Naive B cell (primary cell): Measurements from ENCODE around the gene GSTM5. TPM values are rescaled to one million over a fixed set of nuclear protein-coding genes. Genes with fewer than 3 reads are reported as not detected.
"Not testable (repeated sequence)": the region's sequence is repeated elsewhere in the genome, so short reads cannot be mapped to it uniquely, and the experiment has no call there.

Source experiments
- ATAC-seq, 2 donors: fragments of 150-1000 bp; cut with Tn5 transposase; 2 replicates each; pipeline ENCODE4 v1.10.0; 2021; ENCODE audit warnings: low read depth in 2 of 2, mild to moderate bottlenecking in 2 of 2, moderate library complexity in 2 of 2
- DNase-seq: peaks from one replicate; pipeline ENCODE4 v3.0.0; 2022
- H3K27ac Mint-ChIP-seq, 6 donors: one replicate each; pipeline ENCODE4 v1.8.0; 2020 to 2022; ENCODE audit warnings: mild to moderate bottlenecking in 6 of 6, mixed read lengths in 6 of 6, moderate library complexity in 5 of 6, inconsistent platforms in 2 of 6
- H3K27me3 Mint-ChIP-seq, 3 donors: one replicate each; pipeline ENCODE4 v1.8.0; 2021 to 2022; ENCODE audit warnings: mixed read lengths in 3 of 3, mild to moderate bottlenecking in 1 of 3
- H3K36me3 Mint-ChIP-seq, 2 donors: one replicate each; pipeline ENCODE4 v1.8.0; 2020 to 2022; ENCODE audit warnings: mixed read lengths in 2 of 2, inconsistent platforms in 1 of 2, mild to moderate bottlenecking in 1 of 2
- H3K4me1 Mint-ChIP-seq, 3 donors: one replicate each; pipeline ENCODE4 v1.8.0; 2020 to 2022; ENCODE audit warnings: mixed read lengths in 3 of 3, inconsistent platforms in 1 of 3, mild to moderate bottlenecking in 1 of 3, moderate library complexity in 1 of 3
- H3K4me3 Mint-ChIP-seq, 8 donors: one replicate each; pipeline ENCODE4 v1.8.0; 2020 to 2022; ENCODE audit warnings: mild to moderate bottlenecking in 8 of 8, mixed read lengths in 8 of 8, moderate library complexity in 8 of 8, inconsistent platforms in 2 of 8
- H3K9me3 Mint-ChIP-seq, 7 donors: one replicate each; pipeline ENCODE4 v1.8.0; 2020 to 2022; ENCODE audit warnings: mixed read lengths in 7 of 7, mild to moderate bottlenecking in 5 of 7, inconsistent platforms in 2 of 7, moderate library complexity in 1 of 7
- polyA plus RNA-seq, 6 donors: library from polyadenylated mRNA; unstranded; fragments of 300-500 nt; fragmentation: Illumina TruSeq; gene quantifications; one replicate each; pipeline ENCODE4 v1.2.3, GENCODE V29; 2021; ENCODE audit warnings: low read depth in 6 of 6

The GSTM5 gene
- polyA plus RNA-seq, 6 donors from 2014 or later, result 0.93 TPM; not detected in 5

DNA sequence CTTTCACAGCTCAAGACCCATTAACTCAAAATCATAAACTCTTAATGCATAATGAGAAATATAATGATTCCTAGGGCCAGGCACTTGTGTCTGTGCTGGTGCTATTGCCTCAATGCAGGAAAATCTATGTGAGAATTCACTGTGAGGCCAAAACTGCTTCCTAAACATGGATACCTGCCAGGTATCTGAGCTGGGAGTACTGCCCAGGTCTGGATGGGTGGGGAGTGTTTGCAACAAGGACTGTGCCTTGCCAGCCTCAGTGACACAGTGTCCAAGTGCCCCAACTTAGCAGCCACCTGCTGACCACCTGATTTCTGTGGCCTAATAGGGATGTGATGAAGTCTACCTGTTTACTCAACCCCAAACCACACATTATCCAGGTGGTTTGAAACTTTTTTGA lies 2.2 kb upstream of the GSTM5 start:
- not testable (repeated sequence) for H3K4me3 Mint-ChIP-seq, H3K27ac Mint-ChIP-seq, DNase-seq, H3K4me1 Mint-ChIP-seq, ATAC-seq
- Mint-ChIP-seq H3K36me3 (peaks cover 10 to 30% of the 10 kb centered on the region in 2 donors), H3K27me3 (peaks cover 12 to 31% (median 16%) of the 10 kb centered on the region in 3 donors), H3K9me3 (peaks cover 5 to 22% (median 15%) of the 10 kb centered on the region in 7 donors)

GRCh38 chr1:109712321-109712864 lies 342 bp downstream of the GSTM5 start:
- peaks cover 0 to 9% (median 8%) of the 10 kb centered on the region in 3 donors for H3K4me1 Mint-ChIP-seq
- no peak overlapping the region for H3K27ac Mint-ChIP-seq
- peak; percentile 25 to 30 for ATAC-seq
- H3K27me3 Mint-ChIP-seq, result peaks cover 28 to 36% (median 29%) of the 10 kb centered on the region in 3 donors
- no peak for DNase-seq
- H3K9me3 Mint-ChIP-seq, result peaks cover 5 to 22% (median 14%) of the 10 kb centered on the region in 7 donors
- H3K36me3 Mint-ChIP-seq, result peaks cover 10 to 23% of the 10 kb centered on the region in 2 donors
- H3K4me3 Mint-ChIP-seq, result peak overlapping the region in 6 of 8 donors; percentile 12 to 77 (median 53)

- Mint-ChIP-seq H3K27ac (no peak overlapping the region), H3K36me3 (peaks cover 7 to 11% of the 10 kb centered on the region in 2 donors), H3K4me1 (peaks cover 0 to 9% (median 8%) of the 10 kb centered on the region in 3 donors), H3K9me3 (peaks cover 0 to 11% (median 9%) of the 10 kb centered on the region in 7 donors), H3K4me3 (no peak overlapping the region), H3K27me3 (peaks cover 28 to 45% (median 34%) of the 10 kb centered on the region in 3 donors)
- DNase-seq (no peak), ATAC-seq (no peak)
Observed at GRCh38 chr1:109713636-109714035, 1.6 kb downstream of the GSTM5 start.

- H3K27me3 Mint-ChIP-seq, result peaks cover 28 to 45% (median 34%) of the 10 kb centered on the region in 3 donors
- ATAC-seq, result no peak
- peaks cover 0 to 9% (median 8%) of the 10 kb centered on the region in 3 donors for H3K4me1 Mint-ChIP-seq
- H3K27ac Mint-ChIP-seq, result no peak overlapping the region
- H3K36me3 Mint-ChIP-seq, result no peaks in the 10 kb centered on the region
- no peaks in the 10 kb centered on the region for H3K9me3 Mint-ChIP-seq
- no peak for DNase-seq
- H3K4me3 Mint-ChIP-seq, result peak overlapping the region in 1 of 8 donors; percentile 5
Observed at GRCh38 chr1:109714661-109715372, 2.8 kb downstream of the GSTM5 start.

DNA sequence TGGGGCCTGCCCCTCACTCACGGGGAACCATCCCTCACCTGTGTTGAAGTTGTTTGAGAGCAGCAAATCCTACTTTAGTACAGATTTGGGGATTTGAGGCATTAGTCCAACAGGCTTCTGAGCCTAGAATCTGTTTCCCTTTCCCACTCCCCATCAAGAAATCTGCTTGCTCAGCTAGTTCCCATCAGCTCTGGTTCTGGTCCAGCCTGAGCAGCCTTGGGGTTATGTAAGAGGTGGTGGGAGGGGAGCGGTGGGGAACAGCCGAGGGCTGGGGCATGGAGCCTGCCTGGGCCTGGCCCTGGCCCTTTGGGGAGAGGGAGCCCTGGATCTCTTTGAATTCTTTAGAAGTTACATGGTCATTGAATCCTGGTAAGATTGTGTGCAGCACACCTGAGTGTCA lies 4.1 kb downstream of the GSTM5 start:
- Mint-ChIP-seq H3K27me3 (peaks cover 28 to 45% (median 34%) of the 10 kb centered on the region in 3 donors), H3K4me3 (no peak overlapping the region), H3K36me3 (no peaks in the 10 kb centered on the region), H3K27ac (no peak overlapping the region), H3K4me1 (peaks cover 0 to 9% (median 8%) of the 10 kb centered on the region in 3 donors), H3K9me3 (no peaks in the 10 kb centered on the region)
- ATAC-seq (no peak), DNase-seq (no peak)

DNA sequence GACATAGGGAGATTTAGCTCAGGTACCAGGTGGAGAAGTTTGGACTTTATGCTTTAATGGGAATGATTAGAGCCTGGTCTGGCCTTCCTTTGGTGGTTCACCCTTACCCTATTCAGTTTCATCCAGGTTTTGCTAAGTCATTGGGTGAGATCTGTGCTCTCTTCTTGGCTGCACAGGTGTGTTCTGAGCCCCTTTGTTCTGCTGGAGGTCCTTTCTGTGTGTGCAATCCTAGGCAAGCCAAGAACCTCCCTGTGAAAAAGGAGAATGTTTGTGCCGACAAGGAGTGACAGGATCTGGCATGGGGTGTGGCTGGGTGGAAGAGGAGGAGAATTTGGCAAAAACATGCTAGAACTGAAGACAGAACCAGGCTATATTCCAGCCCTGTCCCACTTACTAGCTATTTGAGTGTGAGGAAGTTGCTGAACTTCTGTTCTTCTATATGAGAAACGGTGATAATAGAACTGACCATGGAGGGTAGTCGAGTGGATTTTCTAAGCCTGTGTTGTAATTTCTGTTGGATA lies 4.6 kb downstream of the GSTM5 start:
- no peak overlapping the region for H3K27ac Mint-ChIP-seq
- no peaks in the 10 kb centered on the region for H3K36me3 Mint-ChIP-seq
- H3K9me3 Mint-ChIP-seq, result no peaks in the 10 kb centered on the region
- DNase-seq, result no peak
- H3K4me1 Mint-ChIP-seq, result peaks cover 0 to 8% (median 6%) of the 10 kb centered on the region in 3 donors
- peaks cover 28 to 42% (median 34%) of the 10 kb centered on the region in 3 donors for H3K27me3 Mint-ChIP-seq
- ATAC-seq, result no peak
- no peak overlapping the region for H3K4me3 Mint-ChIP-seq

- H3K4me3 Mint-ChIP-seq, result no peak overlapping the region
- no peaks in the 10 kb centered on the region for H3K9me3 Mint-ChIP-seq
- H3K27ac Mint-ChIP-seq, result peak overlapping the region in 2 of 6 donors; percentile 39 to 44
- DNase-seq (no peak), ATAC-seq (no peak)
- H3K36me3 Mint-ChIP-seq, result no peaks in the 10 kb centered on the region
- H3K27me3 Mint-ChIP-seq, result peaks cover 28 to 34% (median 32%) of the 10 kb centered on the region in 3 donors
- H3K4me1 Mint-ChIP-seq, result no peaks in the 10 kb centered on the region
Observed at GRCh38 chr1:109717729-109718128, 5.7 kb downstream of the GSTM5 start.

DNA sequence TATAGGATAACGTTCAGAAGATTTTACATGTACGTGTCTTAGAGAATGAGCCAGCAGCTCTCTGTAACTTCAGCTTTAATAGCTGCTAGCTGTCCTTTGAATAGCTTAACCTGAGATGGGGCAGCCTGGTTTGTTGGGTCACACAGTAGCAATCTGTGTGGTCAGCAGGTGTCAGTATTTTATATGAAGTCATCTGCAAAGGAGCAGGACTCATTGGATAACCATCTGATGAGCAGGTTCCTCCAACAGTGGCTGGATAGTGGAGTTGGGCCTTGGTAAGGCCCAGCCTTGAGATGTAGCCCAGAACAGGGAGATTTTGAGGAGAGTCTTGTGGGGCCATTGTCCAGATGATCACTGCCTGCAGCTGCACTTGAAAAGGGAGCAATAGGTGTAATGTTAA lies 6.4 kb downstream of the GSTM5 start:
- peaks cover 26 to 34% (median 27%) of the 10 kb centered on the region in 3 donors for H3K27me3 Mint-ChIP-seq
- no peaks in the 10 kb centered on the region for H3K4me1 Mint-ChIP-seq
- DNase-seq, result no peak
- no peak overlapping the region for H3K4me3 Mint-ChIP-seq
- no peak for ATAC-seq
- no peak overlapping the region for H3K27ac Mint-ChIP-seq
- H3K36me3 Mint-ChIP-seq, result no peaks in the 10 kb centered on the region
- H3K9me3 Mint-ChIP-seq, result no peaks in the 10 kb centered on the region

DNA sequence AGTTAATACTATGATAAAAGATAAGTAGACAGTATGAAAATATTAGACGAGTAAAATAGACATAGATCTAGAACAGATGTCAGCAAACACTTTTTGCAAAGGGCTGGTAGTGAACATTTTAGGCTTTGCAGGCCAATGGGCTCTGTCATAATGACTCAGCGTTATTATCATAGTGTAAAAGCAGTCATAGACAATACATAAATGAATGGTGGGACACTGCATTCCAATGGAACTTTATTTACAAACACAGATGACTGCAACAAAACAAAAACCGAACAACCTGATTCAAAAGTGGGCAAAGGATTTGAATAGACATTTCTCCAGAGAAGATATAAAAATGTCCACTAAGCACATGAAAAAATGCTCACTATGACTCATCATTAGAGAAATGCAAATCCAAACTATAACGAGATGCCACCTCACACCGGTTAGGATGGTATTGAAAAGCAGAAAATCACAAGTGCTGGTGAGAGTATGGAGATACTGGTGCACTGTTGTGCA lies 7.3 kb downstream of the GSTM5 start:
- Mint-ChIP-seq H3K4me3 (no peak overlapping the region), H3K27me3 (peaks cover 17 to 26% (median 18%) of the 10 kb centered on the region in 3 donors), H3K9me3 (no peaks in the 10 kb centered on the region), H3K27ac (peak overlapping the region in 1 of 6 donors; percentile 54), H3K4me1 (no peaks in the 10 kb centered on the region), H3K36me3 (no peaks in the 10 kb centered on the region)
- ATAC-seq (no peak), DNase-seq (no peak)

DNA sequence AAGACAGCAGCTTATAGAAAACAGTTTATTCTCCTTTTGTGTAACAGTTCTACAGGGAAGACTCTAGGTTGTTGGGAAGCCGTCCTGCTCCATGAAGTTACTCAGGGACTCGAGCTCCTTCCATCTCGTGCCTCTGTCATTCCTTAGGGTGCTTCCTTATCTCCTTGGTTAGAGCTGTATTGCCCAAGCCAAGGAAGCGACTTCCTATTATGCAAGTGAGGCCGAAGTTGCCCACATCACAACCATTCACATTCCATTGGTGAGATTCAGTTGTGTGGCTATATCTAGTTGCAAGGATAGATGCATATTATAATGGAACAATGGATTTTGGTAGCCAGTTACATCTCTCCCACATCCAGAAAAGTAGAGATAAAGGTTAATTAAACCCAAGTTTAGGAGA lies 9.0 kb downstream of the GSTM5 start:
- no peaks in the 10 kb centered on the region for H3K36me3 Mint-ChIP-seq
- peaks cover 6 to 15% (median 10%) of the 10 kb centered on the region in 3 donors for H3K27me3 Mint-ChIP-seq
- H3K4me3 Mint-ChIP-seq, result no peak overlapping the region
- no peak for ATAC-seq
- H3K4me1 Mint-ChIP-seq, result no peaks in the 10 kb centered on the region
- no peaks in the 10 kb centered on the region for H3K9me3 Mint-ChIP-seq
- H3K27ac Mint-ChIP-seq, result peak overlapping the region in 1 of 6 donors; percentile 51
- no peak for DNase-seq

DNA sequence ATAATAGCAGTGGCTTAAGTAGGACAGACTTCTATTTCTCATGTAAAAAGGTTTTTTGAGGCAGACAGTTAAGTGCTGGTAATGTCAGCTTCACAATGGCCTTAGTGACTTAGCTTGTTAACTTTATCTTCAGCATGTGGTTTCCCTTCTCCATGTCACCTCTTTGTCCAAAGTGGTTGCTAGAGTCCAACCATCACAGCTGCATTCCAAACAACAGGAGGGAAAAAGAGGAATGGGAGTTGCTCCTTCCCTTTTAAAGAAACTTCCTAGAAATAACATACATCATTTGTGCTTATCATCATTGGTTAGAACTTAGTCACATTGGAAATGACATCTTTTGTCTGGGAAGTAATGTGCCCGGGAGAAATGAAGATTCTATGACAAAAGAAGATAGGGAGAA lies 9.9 kb downstream of the GSTM5 start:
- DNase-seq (no peak), ATAC-seq (no peak)
- Mint-ChIP-seq H3K27ac (no peak overlapping the region), H3K4me1 (no peaks in the 10 kb centered on the region), H3K36me3 (no peaks in the 10 kb centered on the region), H3K4me3 (no peak overlapping the region), H3K9me3 (no peaks in the 10 kb centered on the region), H3K27me3 (peaks cover 0 to 10% (median 9%) of the 10 kb centered on the region in 3 donors)

- H3K4me1 Mint-ChIP-seq, result no peaks in the 10 kb centered on the region
- no peak for ATAC-seq
- H3K4me3 Mint-ChIP-seq, result no peak overlapping the region
- DNase-seq, result no peak
- H3K36me3 Mint-ChIP-seq, result no peaks in the 10 kb centered on the region
- H3K27ac Mint-ChIP-seq, result peak overlapping the region in 1 of 6 donors; percentile 55
- H3K27me3 Mint-ChIP-seq, result peaks cover 0 to 2% (median 0%) of the 10 kb centered on the region in 3 donors
- no peaks in the 10 kb centered on the region for H3K9me3 Mint-ChIP-seq
Observed at GRCh38 chr1:109722908-109723691, 11.0 kb downstream of the GSTM5 start.

GRCh38 chr1:109724933-109725332 lies 12.9 kb downstream of the GSTM5 start:
- H3K36me3 Mint-ChIP-seq, result no peaks in the 10 kb centered on the region

More at GRCh38 chr1:109724933-109725332, 12.9 kb downstream of the GSTM5 start:
- ATAC-seq (no peak), DNase-seq (no peak)
- no peak overlapping the region for H3K27ac Mint-ChIP-seq
- H3K4me1 Mint-ChIP-seq, result no peaks in the 10 kb centered on the region
- no peaks in the 10 kb centered on the region for H3K27me3 Mint-ChIP-seq
- H3K9me3 Mint-ChIP-seq, result no peaks in the 10 kb centered on the region
- no peak overlapping the region for H3K4me3 Mint-ChIP-seq
